Measurements from ENCODE around the gene ETS1. TPM values are rescaled to one million over a fixed set of nuclear protein-coding genes. Genes with fewer than 3 reads are reported as not detected.

ETS1 gene
- total RNA-seq, 1 donor from 2014 or later, result 112 TPM

Other genes starting within 250 kb of the ETS1 start
- 19.1 TPM for gene FLI1, start 106.5 kb upstream of the ETS1 start, total RNA-seq

Measured in ureter (tissue), 1 donor.